ENCODE results near the gene BMP15. TPM values are rescaled to one million over a fixed set of nuclear protein-coding genes. Genes with fewer than 3 reads are reported as not detected.

BMP15 gene
- total RNA-seq, 1 experiment from 2014 or later = not detected

DNA sequence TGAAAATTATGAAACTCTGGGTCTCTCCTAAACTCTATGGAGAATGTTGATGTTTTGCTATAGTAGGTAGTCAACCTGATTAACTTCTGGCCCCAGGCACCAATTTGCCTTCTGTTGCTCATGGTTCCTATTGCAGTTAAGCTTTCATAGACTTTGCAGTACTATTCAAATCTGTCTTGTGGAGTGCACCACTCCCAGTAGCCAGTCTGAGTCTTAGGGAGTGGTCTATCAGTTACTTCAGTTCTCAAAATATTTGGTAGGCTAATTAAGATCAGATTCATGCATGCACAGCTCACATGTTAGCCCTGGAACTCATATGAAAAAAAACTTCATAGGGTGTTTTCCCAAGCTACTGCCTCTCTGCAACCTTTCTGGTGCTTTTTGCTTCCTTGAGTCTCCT lies 53.3 kb downstream of the BMP15 start:
- no peaks in the 10 kb centered on the region for H3K9me3 ChIP-seq (ENCODE audit: control insufficient read depth, low read depth, low read length)
- no peak overlapping the region for H4K91ac ChIP-seq (ENCODE audit: insufficient read length, low read depth, low read length)
- TF ChIP-seq, protein P1, sequence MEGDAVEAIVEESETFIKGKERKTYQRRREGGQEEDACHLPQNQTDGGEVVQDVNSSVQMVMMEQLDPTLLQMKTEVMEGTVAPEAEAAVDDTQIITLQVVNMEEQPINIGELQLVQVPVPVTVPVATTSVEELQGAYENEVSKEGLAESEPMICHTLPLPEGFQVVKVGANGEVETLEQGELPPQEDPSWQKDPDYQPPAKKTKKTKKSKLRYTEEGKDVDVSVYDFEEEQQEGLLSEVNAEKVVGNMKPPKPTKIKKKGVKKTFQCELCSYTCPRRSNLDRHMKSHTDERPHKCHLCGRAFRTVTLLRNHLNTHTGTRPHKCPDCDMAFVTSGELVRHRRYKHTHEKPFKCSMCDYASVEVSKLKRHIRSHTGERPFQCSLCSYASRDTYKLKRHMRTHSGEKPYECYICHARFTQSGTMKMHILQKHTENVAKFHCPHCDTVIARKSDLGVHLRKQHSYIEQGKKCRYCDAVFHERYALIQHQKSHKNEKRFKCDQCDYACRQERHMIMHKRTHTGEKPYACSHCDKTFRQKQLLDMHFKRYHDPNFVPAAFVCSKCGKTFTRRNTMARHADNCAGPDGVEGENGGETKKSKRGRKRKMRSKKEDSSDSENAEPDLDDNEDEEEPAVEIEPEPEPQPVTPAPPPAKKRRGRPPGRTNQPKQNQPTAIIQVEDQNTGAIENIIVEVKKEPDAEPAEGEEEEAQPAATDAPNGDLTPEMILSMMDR (conservative IDR thresholded peaks at IDR 0.05) = no peak
- no peak overlapping the region for H2BK15ac ChIP-seq (ENCODE audit: low read depth, low read length)
- H3K9ac ChIP-seq (ENCODE audit: extremely low read depth, insufficient read length, low read length) = no peak overlapping the region
- no peak overlapping the region for H2AFZ ChIP-seq (ENCODE audit: low read length)
- no peak overlapping the region for H2BK12ac ChIP-seq (ENCODE audit: insufficient read length, low read depth, low read length)
- H3K4me1 ChIP-seq (ENCODE audit: insufficient read depth, low read length) = peaks cover 10% of the 10 kb centered on the region; the same call in 1 of the 2 replicates
- H3K4me2 ChIP-seq (ENCODE audit: insufficient read depth, insufficient read length, low read length) = no peak overlapping the region
- no peak overlapping the region for H3K27ac ChIP-seq (ENCODE audit: insufficient read length, low read depth, low read length)
- H3K14ac ChIP-seq (ENCODE audit: insufficient read depth, low read length) = no peak overlapping the region
- no peak overlapping the region for H3K56ac ChIP-seq (ENCODE audit: insufficient read length, low read depth, low read length)
- no peak for DNase-seq
- no peak overlapping the region for H3T11ph ChIP-seq (ENCODE audit: low read length)
- H3K18ac ChIP-seq (ENCODE audit: insufficient read length, low read depth, low read length) = no peak overlapping the region
- no peaks in the 10 kb centered on the region for H3K23me2 ChIP-seq (ENCODE audit: insufficient read length, low read depth, low read length, poor library complexity, severe bottlenecking)
- H2BK20ac ChIP-seq (ENCODE audit: low read depth, low read length, poor library complexity, severe bottlenecking) = no peak overlapping the region
- no peaks in the 10 kb centered on the region for H4K20me1 ChIP-seq (ENCODE audit: control insufficient read depth, insufficient read depth, insufficient read length)
- H4K8ac ChIP-seq (replicated peaks; ENCODE audit: insufficient read length, low read depth, low read length) = no peak overlapping the region
- no peak overlapping the region for H3K23ac ChIP-seq (ENCODE audit: insufficient read length, low read depth, low read length)
- H3K79me2 ChIP-seq (ENCODE audit: insufficient read depth, low read length) = no peaks in the 10 kb centered on the region
- H3K4ac ChIP-seq (ENCODE audit: low read depth, low read length) = no peak overlapping the region
- Mint-ChIP-seq H3K9me3 (peaks cover 49 to 65% of the 10 kb centered on the region in 2 experiments), H3K27me3 (ENCODE audit: low read depth) (no peaks in the 10 kb centered on the region), H3K27ac (no peak overlapping the region), H3K36me3 (ENCODE audit: insufficient read depth in 1 of 3, low read depth in 3 of 3) (peaks cover 0 to 3% (median 0%) of the 10 kb centered on the region in 3 experiments; a peak in 4 of 7 replicates), H3K4me3 (no peak overlapping the region), H3K4me1 (peaks cover 25 to 37% of the 10 kb centered on the region in 2 experiments)
- H3K79me1 ChIP-seq (ENCODE audit: insufficient read depth, low read depth, low read length, poor library complexity, severe bottlenecking) = no peaks in the 10 kb centered on the region
- H2BK5ac ChIP-seq (ENCODE audit: insufficient read length, low read length) = no peak overlapping the region
- H2BK120ac ChIP-seq (ENCODE audit: low read depth, low read length, poor library complexity, severe bottlenecking) = no peak overlapping the region
- H2AK5ac ChIP-seq (ENCODE audit: insufficient read length, low read length) = no peak overlapping the region
- H4K5ac ChIP-seq (ENCODE audit: insufficient read length, low read depth, low read length) = no peak overlapping the region
- H3K27me3 ChIP-seq (ENCODE audit: insufficient read depth, low read length) = no peaks in the 10 kb centered on the region

Other genes starting within 250 kb of the BMP15 start
- 1.9 and 2.1 TPM in 2 replicates for gene SHROOM4, start 96.5 kb upstream of the BMP15 start, total RNA-seq (2021)